ENCODE results near the gene DAB1.

DNA sequence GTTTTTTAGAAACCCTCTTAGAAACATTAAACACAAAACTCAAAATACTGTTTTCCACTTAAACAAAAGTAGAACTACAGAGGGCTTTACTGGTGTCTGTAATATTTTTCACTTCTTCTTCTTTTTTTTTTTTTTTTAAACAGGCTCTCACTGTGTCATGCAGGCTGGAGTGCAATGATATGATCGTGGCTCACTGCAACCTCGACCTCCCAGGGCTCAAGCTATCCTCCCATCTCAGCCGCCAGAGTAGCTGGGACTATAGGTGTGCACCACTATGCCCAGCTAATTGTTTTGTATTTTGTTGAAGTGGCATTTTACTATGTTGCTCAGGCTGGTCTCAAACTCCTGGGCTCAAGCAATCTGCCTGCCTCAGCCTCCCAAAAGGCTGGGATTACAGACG, 194.8 kb downstream of the DAB1 start:
- TF ChIP-seq HDGF (IDR thresholded peaks at IDR 0.05; ENCODE audit: borderline replicate concordance): no peak
- TF ChIP-seq TARDBP (IDR thresholded peaks at IDR 0.05): no peak
- no peak for TF ChIP-seq L3MBTL2 (conservative IDR thresholded peaks at IDR 0.05)
- no peak for TF ChIP-seq NFRKB (IDR thresholded peaks at IDR 0.05)
- no peak for TF ChIP-seq ELF4 (IDR thresholded peaks at IDR 0.05)
- TF ChIP-seq SP1 (IDR thresholded peaks at IDR 0.05): no peak
- no peak for TF ChIP-seq FOXM1 (IDR thresholded peaks at IDR 0.05; ENCODE audit: borderline replicate concordance)
- TF ChIP-seq FOXA1 (IDR thresholded peaks at IDR 0.05): no peak
- TF ChIP-seq BHLHE40 (IDR thresholded peaks at IDR 0.05; ENCODE audit: borderline replicate concordance): no peak
- no peak for TF ChIP-seq ARNT (IDR thresholded peaks at IDR 0.05)
